Stimulated activated CD4-positive, alpha-beta T cell treated with anti-CD3 and anti-CD28 coated beads, Interleukin-1b, Interleukin-23, amount 100 ng/mL, for 24 hours (primary cell): ENCODE data around the gene AAMP.
"Not testable (repeated sequence)": the region's sequence is repeated elsewhere in the genome, so short reads cannot be mapped to it uniquely, and the experiment has no call there.

Source experiments
- DNase-seq, 4 experiments: peaks; one replicate each; pipeline ENCODE4 v3.0.0-alpha.2; 2020; ENCODE audit warnings: low read depth in 4 of 4, low spot score in 1 of 4

AAMP gene

DNA sequence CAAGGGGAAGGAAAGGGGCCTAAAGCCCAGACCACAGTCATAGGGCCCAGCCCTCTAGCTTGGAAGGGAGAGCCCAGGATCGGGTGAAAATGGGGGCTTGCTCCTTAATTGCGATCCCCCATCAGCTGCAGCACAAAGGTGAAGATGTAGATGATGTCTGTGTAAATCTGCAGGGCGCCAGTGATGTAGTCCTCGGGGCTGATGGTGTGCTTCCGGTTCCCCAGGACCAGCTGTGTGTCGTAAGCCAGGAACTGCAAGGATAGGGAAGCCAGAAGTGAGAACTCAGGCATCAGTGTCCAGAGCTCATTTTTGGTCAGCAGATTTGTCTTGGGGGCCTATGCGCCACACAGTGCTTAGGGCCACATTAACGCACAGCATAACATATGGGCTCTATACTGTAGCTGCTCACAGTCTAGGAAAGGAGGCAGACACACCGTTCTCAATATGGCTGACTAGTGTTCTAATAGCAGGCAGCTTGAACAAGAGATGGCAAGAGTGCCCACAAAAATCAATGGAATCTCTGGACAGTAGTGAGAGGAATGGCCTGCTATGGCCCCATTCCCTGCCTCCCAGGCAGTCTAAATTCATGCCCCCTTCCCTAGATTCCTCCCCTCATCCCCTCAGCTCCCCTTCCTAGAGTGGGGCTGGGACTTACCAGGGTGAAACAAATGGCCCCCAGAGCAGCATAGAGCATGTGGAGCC lies 5.6 kb upstream of the AAMP start:
- no peak for DNase-seq

GRCh38 chr2:218274586-218274985 lies 4.6 kb upstream of the AAMP start:
- DNase-seq = no peak

GRCh38 chr2:218273908-218274249 lies 3.9 kb upstream of the AAMP start:
- no peak for DNase-seq

- DNase-seq = not testable (repeated sequence)
Observed at GRCh38 chr2:218273214-218273907, 3.4 kb upstream of the AAMP start.

DNA sequence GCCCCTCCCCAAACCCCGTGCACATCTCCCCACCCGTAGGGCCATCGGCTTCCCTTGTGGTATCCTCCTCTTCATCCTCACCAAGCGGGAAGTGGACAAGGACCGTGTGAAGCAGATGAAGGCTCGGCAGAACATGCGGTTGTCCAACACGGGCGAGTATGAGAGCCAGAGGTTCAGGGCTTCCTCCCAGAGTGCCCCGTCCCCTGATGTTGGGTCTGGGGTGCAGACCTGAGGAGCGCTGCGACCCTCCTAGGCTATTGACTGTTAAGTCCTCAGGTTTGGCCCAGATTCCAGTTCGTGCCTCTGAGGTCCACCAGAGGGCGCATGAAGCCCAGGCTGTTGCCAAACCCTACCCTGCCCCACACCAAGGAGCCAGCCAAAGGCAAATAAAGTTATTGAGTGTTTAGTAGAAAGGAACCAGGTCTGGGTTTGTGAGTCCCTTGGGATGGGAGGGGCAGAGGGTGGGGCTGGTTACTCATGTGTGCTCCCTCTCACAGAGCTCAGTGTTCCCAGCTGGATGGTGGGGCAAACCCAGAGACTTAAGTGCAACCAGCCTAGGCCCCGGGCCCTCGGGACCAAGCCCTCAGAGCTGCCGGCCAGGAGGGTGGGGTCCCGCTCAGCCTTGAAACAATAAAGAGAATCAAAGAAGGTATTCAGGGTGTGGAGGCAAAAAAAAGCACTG lies 2.7 kb upstream of the AAMP start:
- DNase-seq = peak in 3 of 4 experiments; percentile 50 to 61 (median 57)

- DNase-seq = no peak
Observed at GRCh38 chr2:218271865-218272530, 2.1 kb upstream of the AAMP start.

- DNase-seq = no peak
Observed at GRCh38 chr2:218271487-218271797, 1.5 kb upstream of the AAMP start.

DNA sequence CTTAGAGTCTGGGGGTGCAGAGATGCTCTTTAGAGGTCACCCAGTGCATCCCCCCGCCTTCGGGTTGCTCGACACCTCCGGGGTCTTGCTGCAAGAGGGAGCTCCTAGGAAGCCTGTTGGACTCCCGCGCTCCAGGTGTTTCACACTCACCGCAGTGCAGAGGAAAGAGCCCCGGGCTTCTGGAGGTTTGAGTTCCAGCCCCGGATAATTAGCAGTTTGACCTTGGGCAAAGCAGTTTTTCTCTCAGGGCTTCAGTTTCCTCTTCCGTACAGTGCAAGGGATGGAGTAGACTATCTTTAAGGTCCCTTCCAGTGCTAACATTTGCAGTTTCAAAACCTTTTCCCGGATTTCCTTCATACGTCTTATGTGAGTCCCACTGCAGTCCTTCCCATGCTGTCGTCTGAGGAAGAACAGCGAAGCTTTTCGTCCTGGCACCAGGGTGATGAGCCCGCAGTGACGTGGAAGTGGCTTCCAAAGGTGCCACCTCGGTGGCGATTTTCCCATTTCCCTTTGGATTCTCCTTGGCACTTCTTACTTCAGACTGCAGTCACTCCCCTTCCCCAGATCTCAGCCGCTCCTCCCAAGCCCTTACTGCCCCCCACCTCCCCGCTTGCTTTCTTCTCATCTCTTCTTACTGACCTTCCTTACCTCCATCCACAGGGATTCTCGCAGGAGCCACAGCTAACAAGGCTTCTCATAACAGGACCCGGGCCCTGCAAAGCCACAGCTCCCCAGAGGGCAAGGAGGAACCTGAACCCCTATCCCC lies 967 bp upstream of the AAMP start:
- no peak for DNase-seq

DNA sequence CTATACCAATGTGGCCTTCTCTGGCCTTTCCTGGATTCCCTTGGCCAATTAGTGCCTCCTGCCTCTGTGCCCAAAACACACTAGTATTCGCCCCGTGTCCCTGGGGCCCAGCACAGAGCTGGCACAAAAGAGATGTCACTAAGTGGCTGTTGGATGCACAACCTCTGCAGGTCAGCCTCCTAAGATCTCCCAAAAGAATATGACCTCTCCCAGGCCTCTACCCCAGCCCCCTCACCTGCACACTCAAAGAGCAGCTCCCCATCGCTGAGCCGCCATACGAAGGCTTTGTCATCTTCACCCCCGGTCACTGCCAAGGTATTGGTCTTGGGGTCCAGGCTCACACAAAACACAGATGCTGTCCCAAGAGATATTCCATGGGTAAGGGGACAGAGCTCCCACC lies 2.7 kb downstream of the AAMP start:
- DNase-seq = no peak

DNA sequence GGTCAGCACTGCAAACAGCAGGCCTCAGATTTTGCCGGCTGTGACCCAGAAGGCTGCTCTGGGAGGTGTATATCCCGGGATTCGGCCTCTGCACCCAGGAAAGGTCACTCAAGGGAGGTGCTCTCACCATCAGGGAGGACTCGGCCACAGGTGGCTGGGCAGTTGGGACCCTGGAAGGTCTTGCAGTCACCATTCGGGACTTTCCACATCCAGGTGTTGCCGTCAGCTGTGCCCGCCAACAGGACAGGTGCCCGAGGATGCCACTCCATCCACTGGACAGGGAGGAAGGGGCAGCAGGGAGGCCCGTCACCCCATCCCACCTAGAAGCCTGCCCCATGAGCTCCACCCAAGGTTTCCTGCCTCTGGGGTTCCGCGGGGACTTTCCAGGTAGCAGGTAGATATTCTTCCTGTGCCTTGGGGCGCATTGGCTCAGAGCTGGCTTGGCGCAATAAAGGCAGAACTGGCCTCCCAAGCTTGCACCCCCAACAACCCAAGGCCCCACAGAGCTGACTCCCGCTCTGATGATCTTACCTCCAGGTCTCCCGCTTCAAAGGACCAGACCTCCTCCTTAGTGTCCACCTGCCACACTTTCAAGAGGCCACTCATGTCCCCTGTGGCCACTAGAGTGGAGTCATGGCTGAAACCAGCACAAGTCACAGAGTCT lies 3.5 kb downstream of the AAMP start:
- no peak for DNase-seq

DNA sequence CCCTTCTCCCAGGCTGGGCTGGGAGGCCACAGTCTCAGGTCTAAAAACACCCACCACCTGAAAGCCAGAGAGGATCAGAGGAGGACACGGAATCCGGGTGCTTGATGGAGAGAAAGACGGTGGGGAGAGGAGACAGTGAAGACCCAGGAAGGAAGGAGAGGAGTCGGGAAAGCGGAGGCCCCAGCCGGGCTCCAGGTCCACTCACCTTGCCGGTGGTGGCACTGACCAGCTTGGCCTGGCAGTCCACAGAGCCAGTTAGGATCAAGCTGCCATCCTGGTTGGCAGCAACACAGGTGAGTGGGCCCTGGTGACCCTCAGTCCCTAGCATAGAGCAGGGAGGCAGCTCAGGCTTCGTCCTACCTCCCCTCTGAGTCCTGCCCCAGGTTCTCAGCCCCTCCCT lies 4.3 kb downstream of the AAMP start:
- DNase-seq = no peak

GRCh38 chr2:218264773-218265561 lies 5.0 kb downstream of the AAMP start:
- DNase-seq = no peak

GRCh38 chr2:218263817-218264641 lies 5.9 kb downstream of the AAMP start:
- no peak for DNase-seq

GRCh38 chr2:218262631-218263586 lies 7.0 kb downstream of the AAMP start:
- DNase-seq = no peak

GRCh38 chr2:218262237-218262600 lies 7.7 kb downstream of the AAMP start:
- DNase-seq = no peak

DNA sequence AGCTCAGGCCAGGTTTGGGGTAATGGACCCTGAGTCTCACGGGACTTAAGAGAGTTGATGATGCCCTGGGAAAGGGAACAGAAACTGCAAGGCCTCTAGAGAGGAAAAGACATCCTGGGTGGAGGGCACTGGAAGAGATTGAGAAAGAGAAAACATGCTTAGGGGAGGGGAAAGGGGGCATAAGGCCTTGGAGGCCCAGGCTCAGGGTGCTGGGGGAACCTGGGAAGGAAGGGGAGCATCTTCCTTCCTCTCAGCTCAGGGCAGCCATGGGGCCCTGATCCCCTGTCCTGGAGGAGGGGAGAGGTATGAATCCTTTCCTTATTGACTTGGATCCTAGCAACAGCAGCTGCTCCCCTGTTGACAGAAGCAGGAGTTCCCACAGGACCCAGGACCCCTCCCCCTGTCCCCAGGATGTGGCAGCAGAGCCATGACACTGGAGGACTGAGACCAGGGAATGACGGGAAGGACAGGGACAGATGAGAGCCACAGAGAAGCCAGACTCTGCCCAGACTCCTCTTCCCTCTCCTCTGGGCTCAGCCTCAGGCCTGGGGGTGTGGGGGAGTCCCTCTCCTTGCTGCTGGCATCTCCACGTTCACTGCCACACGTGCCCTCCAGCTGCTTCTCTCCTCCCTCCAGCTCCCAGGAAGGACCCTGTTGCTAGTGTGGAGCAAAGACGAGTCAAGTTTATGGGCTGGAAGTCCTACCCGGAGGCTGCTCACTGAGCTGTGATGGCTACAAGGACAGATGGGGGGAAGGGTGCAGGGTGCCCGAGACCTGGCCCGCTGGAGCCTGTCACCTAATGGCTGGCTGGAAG lies 8.3 kb downstream of the AAMP start:
- DNase-seq = no peak

GRCh38 chr2:218260742-218261422 lies 9.1 kb downstream of the AAMP start, which contains the start of gene GPBAR1:
TSS of gene GPBAR1 (plus strand) at chr2:218261015. CDS start at chr2:218262725, 1,710 bp downstream.
- no peak for DNase-seq
